AG09319 (cell line): ENCODE results near the gene LINS1.

Experiments
- DNase-seq: peaks from one replicate; pipeline ENCODE4 v3.0.0-alpha.2; 2010; ENCODE audit warnings: low read depth; ENCODE audit errors: extremely low read depth
- TF ChIP-seq, protein P1 (sequence below): IDR thresholded peaks from 2 replicates; pipeline ENCODE4 v1.5.1; 2011; ENCODE audit warnings: low read depth, mild to moderate bottlenecking, inconsistent platforms, low read length, moderate library complexity

The LINS1 gene

DNA sequence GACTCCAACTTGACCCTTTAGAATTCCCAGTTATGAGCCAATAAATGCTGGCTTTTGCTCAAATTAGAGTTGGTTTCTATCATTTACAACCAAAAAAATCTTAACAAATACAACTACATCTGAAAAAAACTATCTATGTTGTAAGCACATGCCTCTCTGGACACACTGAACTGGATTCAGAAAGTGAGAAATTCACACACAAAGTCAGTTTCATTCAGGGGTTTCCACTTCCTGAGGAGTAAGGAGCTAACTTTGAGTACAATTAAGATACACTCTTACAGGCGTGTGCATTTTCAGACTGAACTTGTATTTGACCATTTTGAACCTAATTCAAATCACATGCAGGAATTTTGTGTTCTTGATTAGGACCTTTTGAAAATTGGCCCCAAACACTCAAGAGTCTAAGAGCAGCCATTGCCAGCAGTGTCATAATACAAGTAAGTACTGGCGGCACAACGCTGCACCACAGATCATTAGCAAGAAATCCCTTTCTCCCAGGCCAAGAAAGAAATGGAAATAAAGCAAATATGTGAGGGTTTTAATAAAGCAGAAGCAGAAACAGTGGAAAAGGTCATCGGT lies 31.2 kb downstream of the LINS1 start:
- no peak for DNase-seq
- TF ChIP-seq, protein P1, sequence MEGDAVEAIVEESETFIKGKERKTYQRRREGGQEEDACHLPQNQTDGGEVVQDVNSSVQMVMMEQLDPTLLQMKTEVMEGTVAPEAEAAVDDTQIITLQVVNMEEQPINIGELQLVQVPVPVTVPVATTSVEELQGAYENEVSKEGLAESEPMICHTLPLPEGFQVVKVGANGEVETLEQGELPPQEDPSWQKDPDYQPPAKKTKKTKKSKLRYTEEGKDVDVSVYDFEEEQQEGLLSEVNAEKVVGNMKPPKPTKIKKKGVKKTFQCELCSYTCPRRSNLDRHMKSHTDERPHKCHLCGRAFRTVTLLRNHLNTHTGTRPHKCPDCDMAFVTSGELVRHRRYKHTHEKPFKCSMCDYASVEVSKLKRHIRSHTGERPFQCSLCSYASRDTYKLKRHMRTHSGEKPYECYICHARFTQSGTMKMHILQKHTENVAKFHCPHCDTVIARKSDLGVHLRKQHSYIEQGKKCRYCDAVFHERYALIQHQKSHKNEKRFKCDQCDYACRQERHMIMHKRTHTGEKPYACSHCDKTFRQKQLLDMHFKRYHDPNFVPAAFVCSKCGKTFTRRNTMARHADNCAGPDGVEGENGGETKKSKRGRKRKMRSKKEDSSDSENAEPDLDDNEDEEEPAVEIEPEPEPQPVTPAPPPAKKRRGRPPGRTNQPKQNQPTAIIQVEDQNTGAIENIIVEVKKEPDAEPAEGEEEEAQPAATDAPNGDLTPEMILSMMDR, result no peak

GRCh38 chr15:100570275-100570674 lies 31.7 kb downstream of the LINS1 start:
- TF ChIP-seq, protein P1, result no peak
- no peak for DNase-seq

DNA sequence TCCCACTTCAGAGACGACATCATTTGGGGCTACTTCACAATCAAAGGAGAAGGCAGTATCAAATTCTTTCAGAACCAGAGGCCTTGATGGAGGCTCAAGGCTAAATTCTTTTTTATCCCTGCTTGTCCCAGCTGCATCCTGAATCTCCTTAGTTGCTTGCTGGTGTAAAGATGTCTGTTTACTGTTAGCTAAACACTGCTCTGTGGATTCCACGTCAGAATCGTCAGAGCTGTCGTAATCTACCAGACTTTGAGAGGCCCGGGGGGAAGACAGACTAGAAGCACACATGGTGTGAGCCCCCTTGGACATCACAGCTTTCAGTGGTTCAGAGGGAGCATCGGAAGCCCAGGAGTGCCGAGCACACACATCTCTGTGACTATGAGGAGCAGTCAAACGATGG lies 32.6 kb downstream of the LINS1 start:
- DNase-seq, result no peak
- TF ChIP-seq, protein P1, result no peak

DNA sequence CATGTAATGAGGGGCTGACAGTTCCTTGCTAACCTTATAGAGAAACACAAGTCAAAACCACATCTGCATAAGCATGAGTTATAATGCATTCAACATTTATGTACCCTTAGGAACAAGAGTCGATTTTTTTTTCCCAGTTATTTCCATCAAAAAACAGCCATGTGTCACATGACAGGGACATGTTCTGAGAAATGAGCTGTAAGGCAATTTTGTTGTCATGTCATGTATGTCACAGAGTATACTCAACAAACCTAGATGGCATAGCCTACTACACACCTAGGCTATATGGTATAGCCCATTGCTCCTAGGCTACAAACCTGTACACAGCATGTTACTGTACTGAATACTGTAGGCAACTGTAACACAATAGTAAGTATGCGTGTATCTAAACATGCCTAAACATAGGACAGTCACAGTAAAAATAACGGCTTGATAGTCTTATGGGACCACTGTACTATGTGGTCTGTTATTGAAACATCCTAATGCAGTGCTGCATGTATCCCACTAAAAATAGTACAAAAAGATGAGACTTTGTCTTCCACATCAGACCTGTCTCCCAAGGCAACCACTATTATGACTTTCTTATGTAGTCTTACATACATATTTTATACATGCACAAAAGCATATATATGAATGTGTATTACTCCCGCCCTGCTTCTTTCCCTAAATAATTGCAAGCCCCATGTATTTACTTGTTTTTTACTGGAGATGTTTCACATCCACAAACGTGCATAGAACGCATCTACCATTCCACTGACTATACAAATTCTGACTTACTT lies 34.9 kb downstream of the LINS1 start:
- DNase-seq, result no peak
- TF ChIP-seq, protein P1, result no peak

- DNase-seq, result no peak
- TF ChIP-seq, protein P1, result no peak
Observed at GRCh38 chr15:100565591-100565990, 36.4 kb downstream of the LINS1 start.

DNA sequence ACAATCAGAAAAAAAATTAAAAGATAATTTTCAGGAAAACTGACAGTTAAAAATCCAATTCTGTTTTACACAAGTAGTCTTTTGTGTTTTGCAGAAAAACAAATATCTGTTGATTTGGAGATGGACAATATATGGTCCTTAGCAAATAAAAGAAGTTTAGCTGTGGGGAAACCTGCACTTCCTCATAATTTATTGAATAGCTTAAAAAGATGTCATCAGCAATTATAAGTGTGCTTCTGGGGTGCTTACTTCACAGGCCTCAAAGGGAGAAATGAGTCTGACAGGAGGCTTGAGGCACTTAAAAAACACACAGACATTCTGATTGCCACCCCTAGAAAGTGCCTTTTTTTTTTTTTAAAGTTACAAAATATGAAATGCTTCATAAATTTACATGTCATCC lies 41.7 kb downstream of the LINS1 start:
- no peak for DNase-seq
- TF ChIP-seq, protein P1, result no peak

- DNase-seq, result peak; percentile 49
- TF ChIP-seq, protein P1, result no peak
Observed at GRCh38 chr15:100559330-100559729, 42.7 kb downstream of the LINS1 start.
